HG02571 (cell line): ENCODE data around the gene GRIN2A.

ENCODE experiments used
- ATAC-seq: cut with Tn5 transposase; IDR thresholded peaks from one replicate; pipeline ENCODE4 v1.9.1; 2021; ENCODE audit warnings: mild to moderate bottlenecking, moderate library complexity; ENCODE audit not compliant: unreplicated experiment

The GRIN2A gene

DNA sequence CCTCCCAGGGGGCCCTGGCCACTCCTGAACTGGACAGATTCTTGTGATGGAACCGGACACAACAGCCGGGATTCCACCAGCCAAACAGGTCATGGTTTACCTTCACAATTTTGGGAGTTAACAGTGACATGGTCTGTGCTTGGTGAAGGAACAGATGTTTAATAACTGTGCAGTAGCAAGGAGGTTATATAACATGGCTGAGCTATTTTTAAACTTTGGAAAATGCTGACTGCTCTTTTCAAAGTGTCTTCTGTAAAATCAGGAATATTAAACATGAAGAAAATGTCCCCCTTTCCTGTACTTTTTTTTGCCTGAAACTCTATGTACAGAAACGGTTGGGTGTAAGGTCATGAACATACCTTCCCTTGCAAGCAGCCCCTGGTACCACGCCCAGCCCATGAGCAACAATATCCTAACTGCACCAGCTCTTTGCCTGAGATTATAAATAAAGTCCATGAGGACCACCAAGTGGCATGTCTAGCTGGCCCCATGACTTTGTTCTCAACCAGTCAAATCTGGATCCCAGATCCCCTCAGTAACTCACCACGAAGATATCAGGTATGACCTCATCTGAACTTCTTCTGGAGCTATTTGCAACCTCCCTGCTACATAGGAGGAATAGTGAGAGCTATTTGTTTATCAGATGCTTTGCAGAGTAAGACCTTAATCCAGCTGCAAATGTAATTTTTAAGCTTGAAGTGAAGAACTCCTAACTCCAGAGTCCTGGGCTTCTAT lies 249.1 kb downstream of the GRIN2A start:
- no peak for ATAC-seq

DNA sequence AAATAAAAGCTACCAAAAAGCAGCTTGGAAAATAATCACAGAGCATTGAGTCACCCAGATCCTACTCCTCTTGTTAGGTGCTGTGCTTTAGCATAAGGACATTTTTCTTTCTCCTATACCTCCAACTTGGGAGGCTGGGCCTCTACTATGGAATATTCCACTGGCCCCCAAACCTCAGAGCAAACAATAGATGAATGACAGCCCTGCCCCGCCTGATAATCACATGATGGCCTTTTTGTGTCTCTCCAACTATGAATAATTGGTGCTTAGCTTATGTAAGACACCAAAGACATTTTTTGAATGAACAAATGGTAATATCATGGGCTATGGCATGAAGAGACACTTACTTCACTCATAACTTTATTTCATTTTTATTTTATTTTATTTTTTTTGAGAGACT lies 250.2 kb downstream of the GRIN2A start:
- no peak for ATAC-seq

DNA sequence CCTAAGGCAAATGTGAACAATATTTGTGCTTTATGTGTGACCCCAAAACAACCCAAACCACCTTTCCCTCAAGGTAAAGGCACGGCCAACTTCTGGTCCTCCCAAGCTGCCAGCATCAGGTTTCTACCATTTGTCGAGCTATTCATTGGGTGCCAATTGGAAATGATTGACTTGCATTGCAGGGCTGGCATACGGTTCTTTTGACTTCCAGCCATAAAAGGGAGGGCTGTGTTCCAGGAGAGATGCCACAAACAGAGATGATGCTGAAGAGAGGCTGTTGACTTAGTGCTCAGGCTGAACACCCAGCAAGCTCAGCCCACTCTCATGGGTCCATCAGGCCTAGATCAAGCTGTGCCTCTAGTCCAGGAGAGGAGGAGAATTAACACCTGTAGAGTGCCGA lies 252.4 kb downstream of the GRIN2A start:
- no peak for ATAC-seq

DNA sequence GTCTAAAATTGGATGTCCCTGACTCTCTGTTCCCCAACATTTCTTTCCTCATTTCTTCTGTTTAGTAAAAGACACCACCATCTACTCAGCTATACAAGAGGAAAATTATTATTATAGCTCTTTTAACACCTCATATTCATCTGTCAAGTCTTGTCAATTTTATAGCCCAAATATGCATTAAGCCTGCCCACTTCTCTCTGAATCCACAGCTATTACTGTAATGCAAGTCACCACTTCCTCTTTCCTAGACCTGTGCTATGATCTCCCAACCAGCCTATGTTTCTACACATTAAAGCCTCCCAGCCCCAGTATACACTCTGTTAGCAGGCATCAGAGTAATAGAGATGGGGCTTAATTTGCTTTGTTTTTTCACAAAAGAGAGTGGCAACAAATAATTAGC lies 252.9 kb downstream of the GRIN2A start:
- ATAC-seq: no peak

DNA sequence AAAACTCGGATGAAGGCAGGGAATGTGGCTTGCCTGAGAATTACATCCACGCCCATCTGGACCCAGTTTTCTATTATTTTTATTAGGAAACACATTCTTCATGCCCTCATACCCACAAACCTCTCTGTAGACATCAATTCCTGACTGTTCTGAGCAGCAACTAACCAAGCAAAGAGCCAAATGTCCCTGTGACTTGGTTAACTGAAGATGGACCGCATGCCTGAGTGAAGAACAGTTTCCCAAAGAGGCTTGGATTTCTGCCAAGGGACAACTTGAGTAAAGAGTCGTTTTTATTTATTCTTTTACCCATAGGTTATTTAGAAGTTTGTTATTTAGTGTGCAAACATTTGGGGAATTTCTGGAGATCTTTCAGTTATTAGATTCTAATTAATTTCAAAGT lies 259.8 kb downstream of the GRIN2A start:
- ATAC-seq: no peak

DNA sequence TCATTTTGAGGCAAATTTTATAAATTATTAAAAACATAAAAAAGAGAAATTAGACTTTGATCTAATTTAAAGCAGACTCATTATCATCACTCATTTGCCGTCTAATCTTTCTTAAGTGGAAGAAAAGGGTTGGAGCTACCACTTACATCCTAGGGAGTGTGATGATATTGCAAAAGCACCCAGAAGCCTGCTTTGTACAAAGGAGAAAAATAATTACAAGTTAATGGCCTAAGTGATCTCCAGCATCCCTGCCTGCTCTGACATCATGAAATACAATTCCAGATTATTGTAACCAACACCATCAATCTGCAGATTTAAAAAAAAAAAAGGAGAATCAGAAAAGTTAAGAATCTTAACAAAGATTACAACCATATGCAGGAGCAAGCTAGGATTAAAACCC lies 260.2 kb downstream of the GRIN2A start:
- ATAC-seq: no peak

DNA sequence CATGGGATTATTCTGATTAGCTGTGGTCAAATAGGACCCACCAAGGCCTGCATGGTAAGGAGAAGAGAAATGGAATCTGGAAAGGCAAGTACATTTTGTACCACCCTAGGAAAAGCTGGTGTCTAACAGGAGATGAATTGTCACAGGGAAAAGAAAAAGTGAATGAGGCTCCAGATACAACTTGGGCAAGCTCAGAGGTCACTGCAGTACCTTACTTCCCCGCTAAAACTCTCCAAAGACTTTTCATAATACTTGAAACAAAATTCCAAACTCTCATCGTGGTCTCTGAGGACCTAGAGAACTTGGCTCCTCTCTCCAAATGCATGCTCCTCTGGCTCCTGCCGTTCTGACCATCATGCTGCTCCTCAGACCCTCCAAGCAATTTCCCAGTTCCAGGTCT lies 262.8 kb downstream of the GRIN2A start:
- no peak for ATAC-seq

DNA sequence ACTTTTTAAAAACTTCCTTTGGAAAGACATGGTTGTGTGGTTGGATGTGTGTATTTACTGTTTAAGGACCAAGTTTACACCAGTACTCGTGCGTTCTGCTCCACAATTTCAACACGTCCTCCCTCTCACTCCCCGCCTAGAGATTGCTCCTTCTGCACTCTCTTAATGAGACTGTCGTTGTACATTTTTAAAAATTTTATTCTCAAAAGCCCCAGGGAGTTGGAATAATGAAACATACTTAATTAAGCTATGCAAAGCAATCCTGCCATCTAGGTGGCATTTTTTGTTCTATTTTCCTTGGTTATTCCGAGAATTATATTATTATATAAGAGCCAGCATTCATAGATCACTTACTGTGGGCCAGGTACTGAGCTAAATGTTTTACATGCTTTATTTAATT lies 264.5 kb downstream of the GRIN2A start:
- no peak for ATAC-seq

DNA sequence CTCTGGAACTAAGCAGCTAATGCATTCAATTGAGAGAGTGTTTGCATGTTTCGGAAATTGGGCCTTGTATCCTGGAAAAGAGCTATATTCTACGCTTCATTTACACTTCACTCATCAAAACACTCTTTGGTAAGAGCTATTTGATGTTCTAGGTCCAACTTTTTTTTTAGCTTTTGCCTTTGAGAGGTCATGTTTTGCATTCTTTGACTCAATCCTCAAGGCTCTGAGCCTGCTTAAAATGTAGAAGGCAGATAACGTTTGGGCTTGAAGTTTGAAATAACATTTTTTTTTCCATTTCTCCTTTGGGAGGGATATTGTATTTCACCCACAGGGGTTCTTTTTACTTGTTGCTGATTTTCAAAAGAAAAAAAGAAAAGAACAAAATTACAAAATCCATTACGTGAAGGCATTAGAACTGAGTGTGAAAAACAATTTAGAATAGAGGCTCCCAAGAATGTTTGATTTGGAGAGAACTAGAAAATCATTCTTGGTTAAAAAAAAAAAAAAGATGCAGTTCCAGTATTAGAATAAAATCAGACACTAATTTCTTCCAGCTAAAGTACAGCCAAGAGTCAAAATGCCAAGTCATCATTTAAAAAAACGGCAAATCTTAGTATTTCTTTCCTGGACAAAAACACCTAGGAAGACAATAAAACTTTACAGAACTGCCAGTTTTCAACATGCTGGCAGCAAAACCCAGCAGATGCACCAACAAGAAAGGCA lies 268.5 kb downstream of the GRIN2A start:
- ATAC-seq: no peak

DNA sequence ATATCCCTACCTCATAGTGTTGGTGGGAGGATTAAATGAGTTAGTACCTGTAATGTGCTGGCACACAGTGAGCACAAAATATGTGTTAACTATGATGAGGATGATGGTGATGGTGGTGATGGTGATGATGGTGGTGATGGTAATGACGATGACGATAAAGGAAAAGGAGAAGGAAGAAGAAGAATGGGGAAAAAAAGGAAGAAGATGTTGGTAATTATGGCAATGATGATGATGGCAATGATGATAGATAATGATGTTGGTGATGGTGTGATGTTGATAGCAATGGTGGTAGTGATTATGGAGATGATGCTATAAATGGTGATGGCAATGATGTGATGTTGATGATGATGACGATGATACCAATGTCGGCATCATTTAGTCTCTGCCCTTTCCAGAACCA lies 270.2 kb downstream of the GRIN2A start:
- no peak for ATAC-seq

DNA sequence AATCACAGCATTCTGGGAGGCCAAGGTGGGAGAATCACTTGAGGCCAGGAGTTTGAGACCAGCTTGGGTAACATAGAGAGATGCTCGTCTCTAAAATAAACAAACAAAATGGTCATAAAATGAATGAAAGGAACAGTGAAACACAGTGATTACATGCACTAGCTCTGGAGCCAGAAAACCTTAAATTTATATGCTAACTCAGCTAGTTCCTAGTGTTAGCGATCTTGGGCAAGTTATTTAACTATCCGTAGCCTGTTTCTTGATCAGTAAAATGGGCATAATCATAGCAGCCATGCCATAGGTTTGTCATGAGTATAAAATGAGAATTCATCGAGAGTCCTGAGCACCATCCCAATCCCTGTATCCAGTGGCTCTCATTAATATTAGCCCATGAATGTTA lies 271.0 kb downstream of the GRIN2A start:
- no peak for ATAC-seq

DNA sequence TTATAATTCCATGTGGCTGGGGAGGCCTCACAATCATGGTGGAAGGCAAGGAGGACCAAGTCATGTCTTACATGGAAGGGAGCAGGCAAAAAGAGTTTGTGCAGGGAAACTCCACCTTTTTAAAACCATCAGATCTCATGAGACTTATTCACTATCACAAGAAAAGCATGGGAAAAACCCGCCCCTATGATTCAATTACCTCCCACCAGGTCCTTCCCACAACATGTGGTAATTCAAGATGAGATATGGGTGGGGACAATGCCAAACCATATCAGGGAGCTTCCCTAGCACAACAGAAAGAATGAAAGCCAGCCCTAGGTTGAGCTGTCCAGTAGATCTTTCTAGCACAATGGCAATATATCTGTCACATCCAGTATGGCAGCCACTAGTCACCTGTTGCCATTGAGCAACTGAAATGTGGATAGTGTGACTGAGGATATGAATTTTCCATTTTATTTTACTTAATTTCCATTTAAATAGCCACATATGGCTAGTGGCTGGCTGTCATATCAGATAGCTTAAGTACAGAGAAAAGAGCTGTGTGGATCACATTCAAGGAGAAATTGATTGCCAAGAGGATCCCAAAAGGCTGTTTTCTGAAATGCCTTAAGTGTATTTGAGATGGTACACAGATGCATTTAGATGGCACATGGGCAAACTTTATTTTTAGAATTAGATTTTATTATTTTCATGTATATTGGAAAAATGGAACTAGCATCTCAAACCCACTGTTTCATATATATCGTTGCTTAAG lies 273.0 kb downstream of the GRIN2A start:
- no peak for ATAC-seq

DNA sequence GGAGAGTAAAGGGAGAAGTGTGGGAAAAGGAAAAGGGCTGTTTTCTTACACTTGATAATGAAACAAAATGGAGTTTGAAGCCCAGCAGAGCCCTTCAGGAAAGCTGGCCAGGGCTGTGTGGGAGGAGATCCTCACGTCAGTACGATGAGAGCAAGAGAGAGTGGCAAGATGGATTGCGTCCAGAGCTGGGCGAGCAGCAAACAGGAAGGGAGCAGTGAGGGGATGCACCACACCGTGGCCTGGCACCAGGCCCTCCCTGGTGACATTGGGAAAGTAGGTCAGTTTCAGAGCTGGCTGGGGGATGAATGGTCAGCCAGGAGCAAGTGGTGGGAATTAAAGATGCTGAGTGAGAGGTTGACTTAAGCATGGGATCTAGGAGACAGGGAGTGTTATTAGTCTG lies 273.6 kb downstream of the GRIN2A start:
- ATAC-seq: no peak

DNA sequence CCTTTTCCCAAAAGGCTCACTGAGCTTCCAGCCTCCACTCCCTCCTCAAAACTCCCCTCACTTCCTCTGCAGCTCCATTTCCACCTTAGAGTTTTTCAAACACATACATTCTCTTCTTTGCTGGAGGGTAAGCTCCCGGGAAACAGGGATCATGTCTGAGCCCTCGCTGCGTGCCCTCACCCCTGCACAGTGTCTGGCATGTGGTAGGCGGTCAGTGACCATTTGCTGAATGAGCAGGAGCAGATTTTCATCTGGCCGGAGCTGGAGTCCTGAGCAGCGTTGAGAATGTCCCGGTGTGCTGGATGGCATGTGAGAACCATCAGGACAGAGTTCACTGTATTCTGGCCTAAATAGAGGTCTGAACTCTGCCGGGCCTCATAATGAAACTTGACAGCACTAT lies 274.5 kb downstream of the GRIN2A start:
- ATAC-seq: no peak

DNA sequence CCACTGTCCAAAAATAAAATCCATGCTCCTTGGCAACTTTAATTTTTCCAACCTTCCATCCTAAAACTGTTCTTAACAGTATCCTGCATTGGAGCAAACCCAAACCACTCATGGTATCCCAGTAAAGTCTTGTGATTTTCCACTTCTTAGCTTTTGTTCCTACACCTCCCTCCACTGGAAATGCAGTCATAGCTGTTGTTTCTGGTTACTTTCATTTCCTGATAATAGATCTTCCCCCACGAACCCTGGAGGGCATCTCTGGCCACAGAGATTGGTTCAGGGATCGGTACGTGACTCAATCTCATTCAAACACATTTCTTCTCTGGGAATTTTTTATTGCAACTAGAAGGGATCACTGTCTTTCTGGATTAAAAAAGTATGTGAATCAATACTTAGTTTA lies 276.0 kb downstream of the GRIN2A start:
- no peak for ATAC-seq

DNA sequence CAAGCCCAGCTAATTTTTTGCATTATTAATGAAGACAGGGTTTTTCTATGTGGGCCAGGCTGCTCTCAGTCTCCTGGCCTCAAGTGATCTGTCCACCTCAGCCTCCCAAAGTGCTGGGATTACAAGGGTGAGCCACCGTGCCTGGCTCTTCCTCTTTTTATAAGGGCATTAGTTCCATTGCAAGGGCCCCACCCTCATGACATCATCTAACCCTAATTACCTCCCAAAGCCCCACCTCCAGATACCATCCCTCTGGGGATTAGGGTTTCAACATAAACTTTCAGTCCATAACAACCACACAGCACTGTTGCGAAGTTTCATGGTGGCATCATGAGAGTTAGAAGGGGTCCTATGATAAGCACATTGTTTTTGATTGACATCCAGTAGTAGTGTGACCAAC lies 277.7 kb downstream of the GRIN2A start:
- ATAC-seq: no peak

DNA sequence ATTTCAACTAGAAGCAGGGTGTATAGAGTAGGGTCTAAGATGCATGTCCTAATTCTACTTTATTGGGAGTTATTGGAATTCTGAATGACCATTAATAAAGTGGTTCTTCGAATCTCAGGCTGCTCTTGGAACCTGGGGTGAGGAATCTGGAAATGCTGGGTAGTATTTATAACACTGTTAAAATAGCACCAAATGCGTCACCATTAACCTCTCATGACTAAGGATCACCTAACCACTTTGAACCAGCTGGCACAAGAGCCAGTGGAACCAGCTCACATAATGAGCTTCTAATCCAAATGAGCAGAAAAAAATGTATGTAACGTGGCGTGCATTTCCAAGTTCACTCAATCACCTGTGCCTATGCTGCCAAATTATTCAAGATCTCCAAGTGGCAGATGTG lies 281.7 kb downstream of the GRIN2A start:
- no peak for ATAC-seq

DNA sequence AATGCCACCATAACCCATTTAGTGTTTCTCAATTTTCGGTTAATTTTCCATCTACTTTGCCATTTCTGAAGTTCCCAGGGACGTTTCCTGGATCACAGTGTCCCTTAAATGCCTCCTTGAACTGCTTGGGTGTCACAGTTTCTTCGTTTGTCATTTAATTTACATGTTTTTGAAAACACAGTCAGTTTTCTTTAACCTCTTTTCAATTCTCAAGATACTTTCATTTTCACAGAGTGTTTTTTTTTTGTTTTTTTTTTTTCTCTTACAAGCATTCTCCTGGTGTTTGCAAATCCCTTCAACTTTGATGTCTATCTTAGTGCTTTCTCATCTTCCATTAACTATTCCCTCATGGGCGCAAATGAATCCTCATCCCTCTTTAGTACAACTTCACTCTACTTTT lies 283.7 kb downstream of the GRIN2A start:
- no peak for ATAC-seq

DNA sequence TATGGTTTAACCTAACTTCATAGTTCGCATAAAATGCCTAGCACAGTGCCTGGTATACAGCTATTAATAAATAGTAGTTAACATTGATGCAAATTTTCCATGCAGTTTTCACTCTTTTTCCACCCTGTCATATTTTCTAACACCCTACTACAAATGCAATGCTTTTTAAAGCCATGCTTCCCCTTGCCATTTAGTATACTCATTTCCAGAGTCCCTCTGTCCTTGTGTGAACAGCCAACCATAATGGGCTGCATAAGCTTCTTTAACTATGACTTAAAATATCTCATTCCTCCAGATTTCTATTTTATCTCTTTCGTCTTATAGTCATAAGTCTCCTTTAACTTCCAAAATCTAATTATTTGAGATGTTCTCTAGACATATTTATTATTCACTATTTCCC lies 284.1 kb downstream of the GRIN2A start:
- ATAC-seq: no peak

DNA sequence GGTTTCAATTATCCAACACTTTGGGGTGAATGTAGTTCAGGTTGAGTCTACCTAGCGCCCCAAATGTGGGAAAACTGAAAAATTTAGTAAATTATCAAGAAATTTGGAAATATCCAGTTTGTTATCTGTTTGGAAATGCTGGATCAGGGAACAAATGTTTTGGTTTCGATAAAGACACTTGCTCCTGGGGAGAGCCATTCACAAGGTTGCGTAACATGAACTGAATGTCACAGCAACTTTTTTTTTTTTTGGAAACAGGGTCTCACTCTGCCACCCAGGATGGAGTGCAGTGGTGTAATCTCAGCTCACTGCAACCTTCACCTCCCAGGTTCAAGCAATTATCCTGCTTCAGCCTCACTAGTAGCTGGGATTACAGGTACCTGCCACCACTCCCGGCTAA lies 286.4 kb downstream of the GRIN2A start:
- no peak for ATAC-seq

DNA sequence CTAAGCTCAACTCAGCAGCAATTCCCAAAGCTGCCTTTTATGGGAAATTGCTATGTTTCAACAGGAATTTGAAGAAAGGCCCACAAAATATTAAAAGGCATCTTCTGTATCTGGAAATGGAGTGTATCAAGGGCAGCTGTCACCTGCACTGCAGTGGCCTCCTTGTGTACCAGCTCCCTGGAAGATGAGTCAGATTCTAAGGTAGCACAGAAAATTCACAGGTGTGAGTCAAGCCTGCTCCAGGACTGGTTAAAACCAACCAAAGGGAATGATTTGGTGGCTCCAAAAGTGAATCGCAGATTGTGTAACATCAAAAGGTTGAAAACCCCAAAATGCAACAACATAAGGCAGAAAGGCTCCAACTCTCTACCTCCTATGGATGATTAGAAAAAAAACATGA lies 296.4 kb downstream of the GRIN2A start:
- no peak for ATAC-seq

DNA sequence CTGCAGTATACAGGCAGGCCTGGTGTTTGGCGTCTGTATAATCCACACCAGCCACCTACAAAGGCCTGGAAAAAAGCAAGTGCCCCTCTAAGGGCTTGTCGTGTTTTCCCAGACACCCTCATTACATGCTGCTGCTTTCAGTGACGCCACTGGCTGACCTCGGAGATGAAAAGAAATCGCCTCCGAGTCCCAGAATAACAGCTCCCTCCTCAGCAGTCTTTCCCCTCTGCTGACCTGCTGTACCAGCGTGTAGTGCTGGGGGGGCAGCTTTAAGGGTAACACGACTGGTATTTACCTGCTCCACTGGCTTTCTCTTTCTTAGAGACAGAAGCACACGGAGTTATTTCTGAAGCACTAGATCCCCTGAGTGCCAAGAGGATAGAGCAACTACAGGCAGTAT lies 296.8 kb downstream of the GRIN2A start:
- no peak for ATAC-seq
